NCI-H2107 treated with DMSO at 0.1 percent for 48 hours (cell line): ENCODE results near the gene FCMR.
"Not testable (repeated sequence)": the region's sequence is repeated elsewhere in the genome, so short reads cannot be mapped to it uniquely, and the experiment has no call there.

Source experiments
- DNase-seq: peaks from one replicate; lab custom pipeline; 2025; ENCODE audit not compliant: unreplicated experiment; lab: John Stamatoyannopoulos, UW

Gene FCMR

DNA sequence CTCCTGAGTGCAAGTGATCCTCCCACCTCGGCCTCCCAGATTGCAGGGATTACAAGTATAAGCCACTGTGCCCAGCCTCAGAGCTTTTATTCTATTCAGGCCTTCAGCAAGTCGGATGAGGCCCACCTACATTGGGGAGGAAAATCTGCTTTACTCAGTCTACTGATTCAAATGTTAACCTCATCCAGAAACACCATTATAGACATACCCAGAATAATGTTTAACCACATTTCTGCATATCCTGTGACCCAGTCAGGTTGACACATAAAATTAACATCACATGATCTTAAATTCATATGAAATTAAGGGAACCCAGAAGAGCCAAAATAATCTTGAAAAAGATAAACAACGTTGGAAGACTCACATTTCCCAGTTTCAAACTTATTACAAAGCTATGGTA, 41.4 kb downstream of the FCMR start:
- DNase-seq, result no peak

DNA sequence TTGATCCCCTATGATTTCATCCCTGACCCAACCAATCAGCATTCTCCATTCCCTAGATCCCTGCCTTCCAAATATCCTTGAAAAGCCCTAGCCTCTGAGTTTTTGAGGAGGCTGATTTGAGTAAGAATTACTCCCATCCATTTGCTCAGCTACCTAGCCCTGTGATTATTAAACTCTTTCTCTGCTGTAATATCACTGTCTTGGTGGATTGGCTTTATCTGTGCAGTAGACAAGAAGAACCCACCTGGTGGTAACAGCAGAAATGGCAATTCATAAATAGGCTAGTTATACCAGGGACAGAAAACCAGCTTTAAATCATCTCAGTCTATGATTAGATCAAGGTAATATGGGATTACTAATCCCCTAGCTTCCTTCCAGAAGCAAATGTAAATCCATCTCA, 43.3 kb downstream of the FCMR start:
- no peak for DNase-seq

DNA sequence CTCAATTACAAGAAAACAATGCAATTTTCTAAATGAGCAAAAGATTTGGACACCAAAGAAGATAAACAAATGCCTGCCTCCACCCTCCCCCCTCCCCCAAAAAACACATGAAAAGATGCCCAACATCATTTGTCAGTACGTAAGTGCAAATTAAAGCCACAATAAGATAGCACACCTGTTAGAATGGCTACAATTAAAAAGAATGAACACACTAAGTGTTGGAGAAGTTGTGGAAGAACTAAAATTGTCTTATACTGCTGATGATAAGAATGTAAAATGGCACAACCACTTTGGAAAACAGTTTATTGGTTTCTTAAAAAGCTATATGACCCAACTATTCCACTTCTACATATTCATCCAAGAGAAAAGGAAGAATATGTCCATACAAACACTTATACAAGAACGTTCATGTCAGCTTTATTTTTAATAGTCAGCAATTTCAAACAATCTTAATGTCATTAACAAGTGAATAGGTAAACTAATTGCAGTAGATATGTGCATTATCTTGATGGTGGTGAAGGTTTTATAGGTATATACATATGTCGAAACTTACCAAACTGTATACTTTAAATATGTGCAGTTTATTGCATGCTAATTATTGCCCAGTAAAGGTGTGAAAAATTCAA, 45.9 kb downstream of the FCMR start:
- DNase-seq, result no peak

DNA sequence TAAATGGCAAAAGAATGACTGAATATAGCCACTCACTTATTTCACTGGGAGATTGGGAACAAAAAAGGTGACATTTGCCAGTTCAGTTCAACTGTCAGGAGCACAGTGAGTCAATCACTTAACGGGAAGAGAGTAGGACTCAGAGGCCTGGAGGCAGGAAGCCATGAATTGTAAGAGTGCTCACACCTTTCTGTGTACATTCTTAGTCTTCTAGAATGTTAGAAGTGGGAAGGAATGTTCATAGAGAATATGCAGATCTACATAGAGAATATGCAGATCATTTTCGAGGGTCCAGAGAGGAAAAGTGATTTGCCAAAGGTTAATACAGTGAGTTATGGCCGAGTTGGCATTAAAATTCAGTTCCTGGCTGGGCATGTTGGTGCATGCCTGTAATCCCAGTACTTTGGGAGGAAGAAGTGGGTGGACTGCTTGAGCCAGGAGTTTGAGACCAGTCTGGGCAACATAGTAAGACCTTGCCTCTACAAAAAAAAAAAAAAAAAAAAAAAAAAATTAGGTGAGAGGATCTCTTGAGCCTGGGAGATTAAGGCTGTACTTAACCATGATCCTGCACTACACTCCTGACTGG, 48.0 kb downstream of the FCMR start:
- no peak for DNase-seq

DNA sequence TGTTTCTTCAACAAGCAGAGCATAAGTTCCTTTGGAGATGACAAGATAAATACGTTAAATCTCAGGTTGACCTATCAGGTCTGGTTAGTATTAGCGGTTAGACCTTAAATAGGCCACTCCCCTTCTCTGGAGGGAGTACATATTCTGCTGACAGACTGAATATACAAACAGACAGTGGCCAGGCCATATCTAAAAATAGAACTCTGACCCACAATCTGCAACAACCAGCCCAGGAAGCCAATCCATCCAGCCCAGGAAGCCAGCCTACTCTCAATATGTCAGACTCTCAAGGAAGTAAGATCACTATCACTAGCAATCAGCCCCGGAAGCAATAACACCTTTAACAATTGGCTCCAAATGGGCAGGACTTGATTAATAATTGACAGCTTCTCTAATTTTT, 49.6 kb downstream of the FCMR start:
- no peak for DNase-seq

DNA sequence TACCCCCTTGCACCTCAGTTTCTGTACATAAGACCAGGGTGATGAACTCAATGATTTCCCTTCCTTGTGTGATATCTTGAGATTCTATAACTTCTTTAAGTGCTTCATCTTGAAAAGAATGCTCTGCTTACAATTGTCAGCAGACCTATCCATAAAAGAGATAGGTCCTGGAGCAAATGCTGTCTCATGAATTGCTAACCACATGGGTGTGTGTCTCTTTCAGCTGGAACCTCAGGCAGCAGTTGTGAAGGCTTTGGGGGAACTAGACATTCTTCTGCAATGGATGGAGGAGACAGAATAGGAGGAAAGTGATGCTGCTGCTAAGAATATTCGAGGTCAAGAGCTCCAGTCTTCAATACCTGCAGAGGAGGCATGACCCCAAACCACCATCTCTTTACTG, 53.5 kb downstream of the FCMR start:
- DNase-seq, result no peak

DNA sequence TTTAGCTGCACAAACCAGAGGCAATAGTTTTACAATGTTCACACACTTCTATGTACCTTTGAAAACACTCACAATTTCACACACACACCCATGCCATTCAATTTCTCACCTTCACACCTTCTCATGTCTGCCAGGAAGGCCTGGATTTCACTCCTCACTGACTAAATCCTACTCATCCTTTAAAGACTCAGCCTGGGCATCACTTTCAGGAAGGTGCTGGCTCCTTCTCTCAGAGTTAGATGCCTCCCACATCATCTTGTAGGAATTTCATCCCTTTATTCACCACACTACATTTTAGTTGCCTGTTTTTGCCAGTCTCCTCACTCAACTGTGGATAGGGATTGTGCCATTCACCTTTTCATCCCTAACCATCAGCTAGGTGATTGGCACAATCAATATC, 54.0 kb downstream of the FCMR start:
- DNase-seq, result no peak

DNA sequence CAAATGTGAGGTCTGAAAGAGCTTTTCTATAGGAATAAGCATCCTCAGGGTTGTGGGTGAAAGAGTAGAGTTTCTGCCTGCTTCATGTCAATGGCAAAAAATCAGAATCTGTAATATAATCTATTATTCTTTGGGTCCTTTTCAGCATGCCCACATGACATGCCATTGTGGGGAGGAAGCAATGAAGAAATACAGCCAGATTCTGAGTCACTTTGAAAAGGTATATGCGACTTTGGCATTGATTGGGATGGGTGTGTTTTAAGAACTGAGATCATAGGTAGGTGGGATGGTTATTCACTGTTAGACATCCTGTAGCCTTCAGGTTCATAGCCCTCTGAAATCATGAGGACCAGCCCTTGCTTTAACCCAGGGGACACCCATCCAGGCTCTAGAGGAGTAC, 54.5 kb downstream of the FCMR start:
- DNase-seq, result no peak

DNA sequence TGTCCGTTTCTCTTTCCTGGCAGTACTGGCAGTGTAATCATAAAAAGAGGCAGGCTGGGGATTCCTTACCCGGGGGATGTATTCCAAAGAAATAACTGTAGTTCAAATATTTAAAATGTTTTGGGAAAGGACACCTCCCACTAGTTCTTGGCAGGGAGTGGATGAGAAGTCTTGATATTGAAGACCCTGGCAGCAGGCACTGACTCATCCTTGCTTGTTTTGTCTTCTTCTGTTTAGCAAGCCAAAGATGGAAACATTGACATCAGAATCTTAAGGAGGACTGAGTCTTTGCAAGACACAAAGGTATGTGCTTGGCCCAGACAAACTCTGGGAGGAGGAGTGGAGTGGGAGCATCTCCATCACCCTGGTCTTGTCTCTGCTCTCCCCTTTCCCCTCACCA, 55.7 kb downstream of the FCMR start:
- no peak for DNase-seq

DNA sequence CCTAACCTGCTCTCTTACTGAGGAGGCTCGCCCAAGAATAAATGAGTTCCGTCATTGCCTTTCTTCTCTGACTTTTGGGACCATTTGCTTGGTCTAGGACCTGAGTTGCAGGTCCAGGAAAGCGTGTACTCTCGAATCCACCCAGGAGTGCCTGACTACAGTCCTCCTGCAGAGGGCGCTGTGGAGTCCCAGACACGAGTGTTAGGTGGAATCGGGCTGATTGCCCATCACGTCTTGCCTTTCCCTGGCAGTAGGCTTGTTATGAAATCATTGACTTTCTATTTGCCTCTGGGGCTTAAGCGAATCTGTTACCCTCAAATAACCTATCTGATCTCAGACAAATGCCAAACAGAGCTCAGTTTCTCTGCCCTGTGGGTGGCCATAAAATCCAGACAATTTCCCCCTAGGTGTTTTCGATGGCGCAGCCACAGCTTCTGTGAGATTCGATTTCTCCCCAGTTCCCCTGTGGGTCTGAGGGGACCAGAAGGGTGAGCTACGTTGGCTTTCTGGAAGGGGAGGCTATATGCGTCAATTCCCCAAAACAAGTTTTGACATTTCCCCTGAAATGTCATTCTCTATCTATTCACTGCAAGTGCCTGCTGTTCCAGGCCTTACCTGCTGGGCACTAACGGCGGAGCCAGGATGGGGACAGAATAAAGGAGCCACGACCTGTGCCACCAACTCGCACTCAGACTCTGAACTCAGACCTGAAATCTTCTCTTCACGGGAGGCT, 56.6 kb downstream of the FCMR start, which contains the start of gene IL20:
TSS of gene IL20 (plus strand) at position 685 of the 733 bp plus-strand sequence. CDS start 230 bp downstream, outside the sequence.
- peak; percentile 44 for DNase-seq

DNA sequence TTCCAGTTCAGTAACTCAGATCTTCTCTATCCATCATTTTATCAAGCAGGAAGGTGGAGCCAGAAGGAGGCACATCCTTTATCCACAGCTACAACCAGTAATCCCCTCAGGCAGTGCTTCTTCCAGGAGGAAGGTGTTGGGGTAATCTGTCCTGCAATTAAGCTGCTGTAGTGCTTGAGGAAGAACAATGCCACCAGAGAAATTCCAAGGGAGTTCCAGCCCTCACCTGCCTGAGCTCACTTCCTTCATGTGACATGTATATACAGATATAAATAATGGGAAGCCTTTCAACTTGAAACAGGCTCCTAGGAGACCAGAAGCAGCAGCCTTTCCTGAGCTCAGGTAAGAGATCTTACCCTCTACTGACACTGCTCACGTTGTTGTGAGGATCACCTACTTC, 58.5 kb downstream of the FCMR start:
- DNase-seq, result no peak

DNA sequence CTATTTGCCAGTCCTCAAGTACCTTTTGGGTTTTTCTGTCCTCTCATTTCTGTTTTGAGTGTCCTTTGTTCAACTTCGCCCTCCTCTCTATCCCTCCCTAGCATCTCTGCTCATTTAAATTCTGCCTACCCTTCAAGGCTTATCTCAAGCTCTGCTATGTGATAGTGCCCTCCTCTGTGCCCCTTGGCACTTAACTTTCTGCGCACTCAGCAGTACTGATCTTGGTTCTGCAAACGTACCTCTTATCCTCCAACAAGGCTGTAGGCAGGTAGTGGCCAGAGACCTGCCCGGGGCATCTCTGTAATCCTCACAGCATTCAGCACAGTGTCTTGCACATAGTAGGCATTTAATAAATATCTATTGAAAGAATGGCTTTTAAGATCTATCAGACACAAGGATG, 61.6 kb downstream of the FCMR start:
- no peak for DNase-seq

DNA sequence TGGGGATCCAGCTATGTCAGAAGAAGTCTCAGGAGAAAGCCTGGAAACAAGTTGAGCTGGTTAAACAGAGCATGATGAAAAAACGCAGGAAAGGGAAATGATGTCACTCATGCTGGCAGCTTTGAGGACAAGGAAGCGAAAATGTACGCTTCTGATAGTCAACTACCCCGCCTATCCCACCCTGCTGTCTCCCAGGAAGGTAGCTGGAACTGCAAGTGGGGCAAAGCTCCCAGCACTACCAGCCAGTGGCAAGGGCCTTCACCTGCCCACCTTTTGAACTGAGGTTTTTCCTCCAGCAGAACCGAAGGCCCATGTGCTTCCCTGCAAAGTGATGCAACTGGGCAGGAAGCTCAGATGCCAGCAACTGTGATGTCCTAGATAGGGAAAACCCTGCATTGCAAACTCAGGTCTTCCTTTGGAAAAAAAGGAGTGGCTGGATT, 62.6 kb downstream of the FCMR start:
- DNase-seq, result no peak

DNA sequence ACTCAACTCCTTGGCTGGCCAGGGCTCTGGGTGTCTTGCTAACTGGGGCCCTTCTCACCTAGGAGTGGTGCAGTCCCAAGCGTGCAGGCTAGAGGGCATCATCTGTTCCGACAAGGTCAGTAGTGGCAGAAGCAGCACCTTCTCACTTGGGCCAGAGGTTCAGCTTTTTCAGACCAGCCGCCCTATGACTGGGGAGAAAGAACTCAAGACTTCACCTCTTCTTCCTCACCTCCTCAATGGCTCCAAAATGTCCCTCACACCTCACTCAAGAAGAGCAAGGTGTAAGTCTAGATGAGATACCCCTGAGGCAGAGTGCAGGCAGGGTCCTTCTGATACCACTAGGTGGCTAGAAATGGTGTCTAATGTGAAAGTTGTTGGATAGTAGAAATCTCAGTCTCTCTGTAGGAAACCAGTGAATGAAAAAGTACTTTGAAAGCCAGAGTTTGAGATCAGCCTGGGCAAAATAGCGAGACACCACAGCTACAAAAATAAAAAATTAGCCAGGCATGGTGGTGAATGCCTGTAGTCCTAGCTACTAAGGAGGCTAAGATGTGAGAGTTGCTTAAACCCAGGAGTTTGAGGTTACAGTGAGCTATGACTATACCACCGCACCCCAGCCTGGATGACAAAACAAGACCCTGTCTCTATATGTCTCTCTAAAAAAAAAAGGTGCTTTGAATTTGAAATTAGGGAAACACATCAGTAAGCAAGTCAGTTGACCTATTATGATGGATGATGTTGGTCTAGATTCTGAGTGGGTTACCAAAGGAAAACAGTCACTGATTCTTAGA, 64.9 kb downstream of the FCMR start:
- DNase-seq, result no peak

DNA sequence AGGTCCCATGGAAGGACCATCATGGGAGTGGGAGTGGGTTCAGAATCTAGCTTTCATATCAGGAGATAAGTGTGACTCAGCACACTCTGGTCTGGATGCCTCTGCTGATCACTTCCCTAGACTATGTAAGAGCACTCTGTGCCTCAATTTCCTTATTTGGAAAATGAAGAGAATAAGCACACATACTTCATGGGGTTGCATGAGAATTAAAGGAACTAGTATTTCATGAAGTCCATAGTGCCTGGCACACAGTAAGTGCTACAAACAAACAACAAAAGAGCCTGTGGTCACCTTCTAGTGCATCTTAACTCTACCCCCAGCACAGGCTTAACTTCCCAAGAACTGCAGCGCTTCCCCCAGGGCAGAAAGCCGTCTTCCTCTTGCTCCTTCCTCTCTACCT, 65.9 kb downstream of the FCMR start:
- no peak for DNase-seq

DNA sequence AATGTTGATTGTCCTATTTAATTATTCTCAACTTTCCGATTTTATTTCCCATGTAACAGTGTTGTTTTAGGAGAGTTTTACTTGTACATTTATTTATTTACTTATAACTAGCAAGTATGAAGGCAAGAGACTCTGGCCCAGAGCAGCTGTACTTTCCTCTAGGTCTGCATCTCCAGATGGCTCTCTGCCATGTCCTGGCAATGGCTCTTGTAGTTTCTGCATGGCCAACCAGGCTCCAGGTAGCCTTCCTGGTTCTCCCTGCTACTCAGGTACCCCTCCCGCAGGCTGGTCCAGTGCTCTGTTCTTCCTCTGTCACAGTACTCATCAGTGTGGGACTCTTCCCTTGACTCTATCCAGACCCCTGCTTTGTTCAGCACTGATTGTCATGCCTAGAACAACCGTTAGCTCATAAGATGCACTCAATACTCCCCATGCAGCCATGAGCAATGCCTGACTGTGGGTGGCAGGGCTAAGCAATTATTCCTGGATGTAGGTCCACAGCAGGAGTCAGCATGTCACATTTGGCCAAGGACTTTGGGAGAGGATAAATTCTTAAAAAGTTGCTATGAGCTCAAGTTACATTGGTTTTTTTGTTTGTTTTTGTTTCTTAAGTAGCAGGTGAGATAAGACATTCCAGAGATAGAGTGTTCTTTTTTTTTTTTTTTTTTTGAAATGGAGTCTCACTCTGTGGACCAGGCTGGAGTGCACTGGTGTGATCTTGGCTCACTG, 67.2 kb downstream of the FCMR start:
- no peak for DNase-seq

DNA sequence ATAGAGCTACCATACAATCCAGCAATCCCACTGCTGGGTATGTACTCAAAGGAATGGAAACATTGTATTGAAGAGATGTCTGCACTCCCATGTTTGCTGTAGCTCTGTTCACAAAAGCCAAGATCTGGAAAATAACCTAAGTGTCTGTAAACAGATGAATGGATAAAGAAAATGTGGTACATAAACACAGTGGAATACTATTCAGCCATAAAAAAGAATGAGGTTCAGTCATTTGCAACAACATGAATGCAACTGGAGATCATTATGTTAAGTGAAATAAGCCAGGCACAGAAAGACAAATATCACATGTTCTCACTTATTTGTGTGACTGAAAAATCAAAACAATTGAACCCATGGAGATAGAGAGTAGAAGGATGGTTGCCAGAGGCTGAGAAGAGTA, 68.0 kb downstream of the FCMR start:
- DNase-seq, result not testable (repeated sequence)
